ENCODE data around the gene STK10. TPM values are rescaled to one million over a fixed set of nuclear protein-coding genes. Genes with fewer than 3 reads are reported as not detected.

Gene STK10
- total and polyA plus RNA-seq, 2 experiments from 2014 or later, result 7.5 to 17.8 TPM

DNA sequence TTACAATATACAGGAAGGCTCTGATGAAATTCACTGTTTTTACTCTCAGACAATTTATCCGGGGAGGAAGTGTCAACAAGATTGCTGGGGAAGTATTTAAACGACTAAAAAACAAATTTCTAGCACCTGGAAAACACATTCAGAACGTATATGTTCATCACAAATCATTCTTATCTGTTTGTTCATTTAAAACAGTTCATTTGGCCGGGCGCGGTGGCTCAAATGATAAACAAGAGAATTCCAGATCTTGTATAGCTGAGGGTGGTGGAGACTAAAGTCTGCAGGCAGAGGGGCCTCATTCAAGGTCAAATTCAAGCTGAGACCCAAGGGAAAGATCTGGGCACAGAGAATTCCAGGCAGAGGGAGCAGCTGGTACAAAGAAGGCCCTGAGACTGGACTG, 90.0 kb downstream of the STK10 start:
- Histone ChIP-seq H3K27me3 (ENCODE audit: insufficient read depth) (no peaks in the 10 kb centered on the region), H3K4me2 (no peak overlapping the region), H3K36me3 (ENCODE audit: insufficient read depth) (no peaks in the 10 kb centered on the region), H4K20me1 (replicated peaks; ENCODE audit: insufficient read depth) (no peaks in the 10 kb centered on the region; the same call in 1 of the 2 replicates), H3K79me2 (replicated peaks; ENCODE audit: insufficient read depth) (no peaks in the 10 kb centered on the region), H3K9me2 (ENCODE audit: insufficient read depth) (peaks cover 3% of the 10 kb centered on the region; the same call in 1 of the 2 replicates), H3K4me3 (no peak overlapping the region), H3K27ac (ENCODE audit: low read depth) (no peak overlapping the region), H3F3A (replicated peaks; ENCODE audit: low read depth) (0 out of 2 replicates have a peak, but pooled peaks cover 10% of the 10 kb centered on the region), H3K4me1 (ENCODE audit: insufficient read depth) (peaks cover 15% of the 10 kb centered on the region), H2AFZ (no peak overlapping the region)
- Mint-ChIP-seq H3K4me3 (no peak overlapping the region), H3K27ac (no peak overlapping the region), H3K9me3 (no peaks in the 10 kb centered on the region), H3K36me3 (ENCODE audit: low read depth) (no peaks in the 10 kb centered on the region; the same call in 1 of the 3 replicates), H3K27me3 (ENCODE audit: insufficient read depth, low read depth, poor library complexity) (peaks cover 1% of the 10 kb centered on the region), H3K4me1 (peaks cover 23% of the 10 kb centered on the region)
- no peak for ATAC-seq
- no peak for TF ChIP-seq ZNF114 (CRISPR knock-in tag; IDR thresholded peaks at IDR 0.05)
- DNase-seq (ENCODE audit: low spot score), result no peak

DNA sequence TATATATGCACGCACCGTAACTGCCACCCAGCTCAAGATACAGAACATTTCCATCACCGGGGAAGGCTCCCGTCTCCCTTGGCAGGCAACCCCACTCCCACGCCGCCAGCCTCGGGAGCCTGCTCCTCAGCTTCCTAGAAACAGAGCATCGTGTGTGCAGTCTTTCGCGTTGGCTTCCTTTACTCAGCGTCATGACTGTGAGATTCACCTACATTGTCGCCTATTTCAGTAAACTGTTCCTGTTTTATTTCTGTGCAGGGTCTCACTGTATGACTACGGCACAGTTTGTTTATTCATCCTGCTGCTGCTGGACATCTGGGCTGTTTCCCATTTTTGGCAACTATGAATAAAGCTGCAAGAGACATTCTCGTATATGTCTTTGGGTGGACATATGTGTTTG, 90.7 kb downstream of the STK10 start:
- H3K27me3 ChIP-seq (ENCODE audit: insufficient read depth), result no peaks in the 10 kb centered on the region
- peaks cover 3% of the 10 kb centered on the region; the same call in 1 of the 2 replicates for H3K9me2 ChIP-seq (ENCODE audit: insufficient read depth)
- H3K4me2 ChIP-seq, result no peak overlapping the region
- H3K36me3 ChIP-seq (ENCODE audit: insufficient read depth), result no peaks in the 10 kb centered on the region
- H4K20me1 ChIP-seq (replicated peaks; ENCODE audit: insufficient read depth), result no peaks in the 10 kb centered on the region; the same call in 1 of the 2 replicates
- H3K9me3 Mint-ChIP-seq, result no peaks in the 10 kb centered on the region
- DNase-seq (ENCODE audit: low spot score) (no peak), ATAC-seq (no peak)
- no peak overlapping the region for H2AFZ ChIP-seq
- H3K4me3 Mint-ChIP-seq, result no peak overlapping the region
- H3K36me3 Mint-ChIP-seq (ENCODE audit: low read depth), result no peaks in the 10 kb centered on the region; the same call in 1 of the 3 replicates
- H3K79me2 ChIP-seq (replicated peaks; ENCODE audit: insufficient read depth), result no peaks in the 10 kb centered on the region
- H3F3A ChIP-seq (replicated peaks; ENCODE audit: low read depth), result 0 out of 2 replicates have a peak, but pooled peaks cover 7% of the 10 kb centered on the region
- no peak overlapping the region for H3K27ac Mint-ChIP-seq
- peaks cover 18% of the 10 kb centered on the region for H3K4me1 Mint-ChIP-seq
- peaks cover 1% of the 10 kb centered on the region for H3K27me3 Mint-ChIP-seq (ENCODE audit: insufficient read depth, low read depth, poor library complexity)
- H3K27ac ChIP-seq (ENCODE audit: low read depth), result no peak overlapping the region
- no peak overlapping the region for H3K4me3 ChIP-seq
- peaks cover 9% of the 10 kb centered on the region; the same call in 1 of the 2 replicates for H3K4me1 ChIP-seq (ENCODE audit: insufficient read depth)
- TF ChIP-seq POLR2AphosphoS5 (IDR thresholded peaks at IDR 0.05; ENCODE audit: low read depth) (no peak), STAT1 (IDR thresholded peaks at IDR 0.05; ENCODE audit: unreplicated experiment) (no peak), ZNF114 (CRISPR knock-in tag; IDR thresholded peaks at IDR 0.05) (no peak), EZH2 (IDR thresholded peaks at IDR 0.05; ENCODE audit: low read depth, unreplicated experiment) (no peak), NANOG (IDR thresholded peaks at IDR 0.05; ENCODE audit: borderline replicate concordance) (no peak), CREB1 (CRISPR knock-in tag; IDR thresholded peaks at IDR 0.05; ENCODE audit: low read depth) (no peak), EZH2phosphoT487 (IDR thresholded peaks at IDR 0.05; ENCODE audit: unreplicated experiment) (no peak), JUNB (IDR thresholded peaks at IDR 0.05; ENCODE audit: unreplicated experiment) (no peak)
- TF ChIP-seq, protein P1, sequence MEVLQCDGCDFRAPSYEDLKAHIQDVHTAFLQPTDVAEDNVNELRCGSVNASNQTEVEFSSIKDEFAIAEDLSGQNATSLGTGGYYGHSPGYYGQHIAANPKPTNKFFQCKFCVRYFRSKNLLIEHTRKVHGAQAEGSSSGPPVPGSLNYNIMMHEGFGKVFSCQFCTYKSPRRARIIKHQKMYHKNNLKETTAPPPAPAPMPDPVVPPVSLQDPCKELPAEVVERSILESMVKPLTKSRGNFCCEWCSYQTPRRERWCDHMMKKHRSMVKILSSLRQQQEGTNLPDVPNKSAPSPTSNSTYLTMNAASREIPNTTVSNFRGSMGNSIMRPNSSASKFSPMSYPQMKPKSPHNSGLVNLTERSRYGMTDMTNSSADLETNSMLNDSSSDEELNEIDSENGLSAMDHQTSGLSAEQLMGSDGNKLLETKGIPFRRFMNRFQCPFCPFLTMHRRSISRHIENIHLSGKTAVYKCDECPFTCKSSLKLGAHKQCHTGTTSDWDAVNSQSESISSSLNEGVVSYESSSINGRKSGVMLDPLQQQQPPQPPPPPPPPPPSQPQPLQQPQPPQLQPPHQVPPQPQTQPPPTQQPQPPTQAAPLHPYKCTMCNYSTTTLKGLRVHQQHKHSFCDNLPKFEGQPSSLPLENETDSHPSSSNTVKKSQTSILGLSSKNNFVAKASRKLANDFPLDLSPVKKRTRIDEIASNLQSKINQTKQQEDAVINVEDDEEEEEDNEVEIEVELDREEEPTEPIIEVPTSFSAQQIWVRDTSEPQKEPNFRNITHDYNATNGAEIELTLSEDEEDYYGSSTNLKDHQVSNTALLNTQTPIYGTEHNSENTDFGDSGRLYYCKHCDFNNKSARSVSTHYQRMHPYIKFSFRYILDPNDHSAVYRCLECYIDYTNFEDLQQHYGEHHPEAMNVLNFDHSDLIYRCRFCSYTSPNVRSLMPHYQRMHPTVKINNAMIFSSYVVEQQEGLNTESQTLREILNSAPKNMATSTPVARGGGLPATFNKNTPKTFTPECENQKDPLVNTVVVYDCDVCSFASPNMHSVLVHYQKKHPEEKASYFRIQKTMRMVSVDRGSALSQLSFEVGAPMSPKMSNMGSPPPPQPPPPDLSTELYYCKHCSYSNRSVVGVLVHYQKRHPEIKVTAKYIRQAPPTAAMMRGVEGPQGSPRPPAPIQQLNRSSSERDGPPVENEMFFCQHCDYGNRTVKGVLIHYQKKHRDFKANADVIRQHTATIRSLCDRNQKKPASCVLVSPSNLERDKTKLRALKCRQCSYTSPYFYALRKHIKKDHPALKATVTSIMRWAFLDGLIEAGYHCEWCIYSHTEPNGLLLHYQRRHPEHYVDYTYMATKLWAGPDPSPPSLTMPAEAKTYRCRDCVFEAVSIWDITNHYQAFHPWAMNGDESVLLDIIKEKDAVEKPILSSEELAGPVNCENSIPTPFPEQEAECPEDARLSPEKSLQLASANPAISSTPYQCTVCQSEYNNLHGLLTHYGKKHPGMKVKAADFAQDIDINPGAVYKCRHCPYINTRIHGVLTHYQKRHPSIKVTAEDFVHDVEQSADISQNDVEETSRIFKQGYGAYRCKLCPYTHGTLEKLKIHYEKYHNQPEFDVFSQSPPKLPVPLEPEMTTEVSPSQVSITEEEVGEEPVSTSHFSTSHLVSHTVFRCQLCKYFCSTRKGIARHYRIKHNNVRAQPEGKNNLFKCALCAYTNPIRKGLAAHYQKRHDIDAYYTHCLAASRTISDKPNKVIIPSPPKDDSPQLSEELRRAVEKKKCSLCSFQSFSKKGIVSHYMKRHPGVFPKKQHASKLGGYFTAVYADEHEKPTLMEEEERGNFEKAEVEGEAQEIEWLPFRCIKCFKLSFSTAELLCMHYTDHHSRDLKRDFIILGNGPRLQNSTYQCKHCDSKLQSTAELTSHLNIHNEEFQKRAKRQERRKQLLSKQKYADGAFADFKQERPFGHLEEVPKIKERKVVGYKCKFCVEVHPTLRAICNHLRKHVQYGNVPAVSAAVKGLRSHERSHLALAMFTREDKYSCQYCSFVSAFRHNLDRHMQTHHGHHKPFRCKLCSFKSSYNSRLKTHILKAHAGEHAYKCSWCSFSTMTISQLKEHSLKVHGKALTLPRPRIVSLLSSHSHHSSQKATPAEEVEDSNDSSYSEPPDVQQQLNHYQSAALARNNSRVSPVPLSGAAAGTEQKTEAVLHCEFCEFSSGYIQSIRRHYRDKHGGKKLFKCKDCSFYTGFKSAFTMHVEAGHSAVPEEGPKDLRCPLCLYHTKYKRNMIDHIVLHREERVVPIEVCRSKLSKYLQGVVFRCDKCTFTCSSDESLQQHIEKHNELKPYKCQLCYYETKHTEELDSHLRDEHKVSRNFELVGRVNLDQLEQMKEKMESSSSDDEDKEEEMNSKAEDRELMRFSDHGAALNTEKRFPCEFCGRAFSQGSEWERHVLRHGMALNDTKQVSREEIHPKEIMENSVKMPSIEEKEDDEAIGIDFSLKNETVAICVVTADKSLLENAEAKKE (CRISPR knock-in tag; IDR thresholded peaks at IDR 0.05), result no peak
- TF ChIP-seq, protein P2, sequence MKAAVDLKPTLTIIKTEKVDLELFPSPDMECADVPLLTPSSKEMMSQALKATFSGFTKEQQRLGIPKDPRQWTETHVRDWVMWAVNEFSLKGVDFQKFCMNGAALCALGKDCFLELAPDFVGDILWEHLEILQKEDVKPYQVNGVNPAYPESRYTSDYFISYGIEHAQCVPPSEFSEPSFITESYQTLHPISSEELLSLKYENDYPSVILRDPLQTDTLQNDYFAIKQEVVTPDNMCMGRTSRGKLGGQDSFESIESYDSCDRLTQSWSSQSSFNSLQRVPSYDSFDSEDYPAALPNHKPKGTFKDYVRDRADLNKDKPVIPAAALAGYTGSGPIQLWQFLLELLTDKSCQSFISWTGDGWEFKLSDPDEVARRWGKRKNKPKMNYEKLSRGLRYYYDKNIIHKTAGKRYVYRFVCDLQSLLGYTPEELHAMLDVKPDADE (IDR thresholded peaks at IDR 0.05), result no peak
- TF ChIP-seq, protein P3, sequence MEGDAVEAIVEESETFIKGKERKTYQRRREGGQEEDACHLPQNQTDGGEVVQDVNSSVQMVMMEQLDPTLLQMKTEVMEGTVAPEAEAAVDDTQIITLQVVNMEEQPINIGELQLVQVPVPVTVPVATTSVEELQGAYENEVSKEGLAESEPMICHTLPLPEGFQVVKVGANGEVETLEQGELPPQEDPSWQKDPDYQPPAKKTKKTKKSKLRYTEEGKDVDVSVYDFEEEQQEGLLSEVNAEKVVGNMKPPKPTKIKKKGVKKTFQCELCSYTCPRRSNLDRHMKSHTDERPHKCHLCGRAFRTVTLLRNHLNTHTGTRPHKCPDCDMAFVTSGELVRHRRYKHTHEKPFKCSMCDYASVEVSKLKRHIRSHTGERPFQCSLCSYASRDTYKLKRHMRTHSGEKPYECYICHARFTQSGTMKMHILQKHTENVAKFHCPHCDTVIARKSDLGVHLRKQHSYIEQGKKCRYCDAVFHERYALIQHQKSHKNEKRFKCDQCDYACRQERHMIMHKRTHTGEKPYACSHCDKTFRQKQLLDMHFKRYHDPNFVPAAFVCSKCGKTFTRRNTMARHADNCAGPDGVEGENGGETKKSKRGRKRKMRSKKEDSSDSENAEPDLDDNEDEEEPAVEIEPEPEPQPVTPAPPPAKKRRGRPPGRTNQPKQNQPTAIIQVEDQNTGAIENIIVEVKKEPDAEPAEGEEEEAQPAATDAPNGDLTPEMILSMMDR (conservative IDR thresholded peaks at IDR 0.05; ENCODE audit: low read depth in 2 of 2), result no peak
